ENCODE measurements around the gene VGF. TPM values are rescaled to one million over a fixed set of nuclear protein-coding genes. Genes with fewer than 3 reads are reported as not detected.
A peak's percentile ranks its signal among the peaks of the same experiment; 100 is the strongest.
"Not testable (repeated sequence)": the region's sequence is repeated elsewhere in the genome, so short reads cannot be mapped to it uniquely, and the experiment has no call there.

Gene VGF
- total and polyA plus RNA-seq, 2 donors (not counting 3 experiments of a cell fraction or from before 2014, with no cell fraction given) = 0.03 TPM; not detected in 1

DNA sequence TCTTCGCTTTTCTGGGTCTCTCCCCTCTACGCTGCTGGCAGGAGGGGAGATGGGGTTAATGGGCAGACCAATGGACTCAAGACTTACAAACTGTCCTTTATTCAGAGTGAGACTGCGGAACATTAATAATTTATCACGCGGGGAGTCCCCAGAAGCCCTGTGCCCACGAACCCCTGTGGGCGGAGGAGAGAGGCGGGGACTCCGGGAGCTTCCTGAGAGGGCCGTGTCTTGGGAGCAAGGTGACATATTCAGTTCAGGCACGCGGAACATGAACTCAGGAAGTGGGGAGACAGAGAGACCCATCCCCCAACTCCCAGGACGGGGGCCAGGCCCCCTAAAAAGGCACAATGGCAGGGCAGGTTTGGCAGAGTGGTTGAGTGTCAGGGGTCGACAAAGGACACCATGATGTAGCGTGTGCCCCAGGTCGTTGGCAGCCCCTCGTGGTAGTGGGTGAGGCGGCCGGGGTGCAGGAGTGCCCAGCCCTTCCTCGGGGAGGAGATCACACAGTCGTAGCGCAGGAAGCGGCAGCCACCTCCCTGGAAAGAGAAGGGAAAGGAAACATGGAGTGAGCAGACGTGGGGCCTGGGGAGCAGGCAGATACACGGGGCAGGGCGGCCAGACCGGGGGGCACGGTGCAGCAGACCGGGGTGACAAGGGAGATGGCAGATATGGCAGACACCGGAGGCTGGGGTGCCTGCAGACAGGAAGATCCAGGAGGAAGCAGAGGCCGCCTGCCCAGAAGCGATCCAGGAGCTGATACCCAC, 40.7 kb upstream of the VGF start:
- Histone ChIP-seq H3K4me2 (ENCODE audit: insufficient read depth, low read length) (no peak overlapping the region), H3K9me3 (replicated peaks; ENCODE audit: control insufficient read depth, insufficient read depth, low read length) (no peaks in the 10 kb centered on the region), H3K4me1 (ENCODE audit: control insufficient read depth, extremely low read depth, insufficient read depth, low read length) (peaks cover 5% of the 10 kb centered on the region), H3K9ac (replicated peaks; ENCODE audit: extremely low read depth, insufficient read depth, low read length) (no peak overlapping the region), H4K20me1 (replicated peaks; ENCODE audit: control insufficient read depth, extremely low read depth, insufficient read depth, low read length) (no peaks in the 10 kb centered on the region), H3K27ac (ENCODE audit: insufficient read depth, low read depth, low read length) (no peak overlapping the region), H2AFZ (ENCODE audit: low read depth, low read length) (no peak overlapping the region), H3K9me1 (replicated peaks; ENCODE audit: control insufficient read depth, extremely low read depth, insufficient read depth, low read length) (no peaks in the 10 kb centered on the region), H3K79me2 (ENCODE audit: control insufficient read depth, insufficient read depth, low read length) (no peaks in the 10 kb centered on the region), H3K4me3 (replicated peaks in 1 of 3; ENCODE audit: insufficient read depth in 1 of 3, low read depth in 1 of 3, low read length in 3 of 3) (no peak overlapping the region), H3K36me3 (ENCODE audit: control insufficient read depth in 2 of 2, extremely low read depth in 1 of 2, insufficient read depth in 2 of 2, low read length in 2 of 2) (peaks cover 6 to 20% of the 10 kb centered on the region in 2 experiments), H3K27me3 (ENCODE audit: control insufficient read depth in 2 of 2, insufficient read depth in 2 of 2, low read length in 2 of 2) (peaks cover 19 to 21% of the 10 kb centered on the region in 2 experiments)
- FAIRE-seq (no peak), DNase-seq (ENCODE audit: low read depth, low spot score) (no peak)
- BruUV-seq (replicated peaks) = TSS peak; percentile 72
- ChIA-PET CTCF (interaction anchor here (5.2 kb wide), 1 partner anchor 13 kb away, joined by 38 read pairs; no protein-coding TSS in a partner anchor), POLR2A (no interaction called here)
- TF ChIP-seq GATA2 (IDR thresholded peaks at IDR 0.05; ENCODE audit: insufficient read depth, insufficient read length, low read depth, low read length) (no peak), JUN (IDR thresholded peaks at IDR 0.05; ENCODE audit: borderline replicate concordance, insufficient read depth, insufficient read length, low read depth) (no peak), POLR2AphosphoS5 (IDR thresholded peaks at IDR 0.05; ENCODE audit: insufficient read depth, low read depth, low read length) (no peak), FOS (IDR thresholded peaks at IDR 0.05; ENCODE audit: borderline replicate concordance, insufficient read depth, low read length) (no peak), POLR2A (IDR thresholded peaks at IDR 0.05; ENCODE audit: low read depth, low read length) (no peak), MYC (IDR thresholded peaks at IDR 0.05; ENCODE audit: low read depth, low read length) (no peak), EZH2 (IDR thresholded peaks at IDR 0.05; ENCODE audit: borderline replicate concordance, low read depth, low read length, severe bottlenecking) (no peak)
- TF ChIP-seq, protein P1, sequence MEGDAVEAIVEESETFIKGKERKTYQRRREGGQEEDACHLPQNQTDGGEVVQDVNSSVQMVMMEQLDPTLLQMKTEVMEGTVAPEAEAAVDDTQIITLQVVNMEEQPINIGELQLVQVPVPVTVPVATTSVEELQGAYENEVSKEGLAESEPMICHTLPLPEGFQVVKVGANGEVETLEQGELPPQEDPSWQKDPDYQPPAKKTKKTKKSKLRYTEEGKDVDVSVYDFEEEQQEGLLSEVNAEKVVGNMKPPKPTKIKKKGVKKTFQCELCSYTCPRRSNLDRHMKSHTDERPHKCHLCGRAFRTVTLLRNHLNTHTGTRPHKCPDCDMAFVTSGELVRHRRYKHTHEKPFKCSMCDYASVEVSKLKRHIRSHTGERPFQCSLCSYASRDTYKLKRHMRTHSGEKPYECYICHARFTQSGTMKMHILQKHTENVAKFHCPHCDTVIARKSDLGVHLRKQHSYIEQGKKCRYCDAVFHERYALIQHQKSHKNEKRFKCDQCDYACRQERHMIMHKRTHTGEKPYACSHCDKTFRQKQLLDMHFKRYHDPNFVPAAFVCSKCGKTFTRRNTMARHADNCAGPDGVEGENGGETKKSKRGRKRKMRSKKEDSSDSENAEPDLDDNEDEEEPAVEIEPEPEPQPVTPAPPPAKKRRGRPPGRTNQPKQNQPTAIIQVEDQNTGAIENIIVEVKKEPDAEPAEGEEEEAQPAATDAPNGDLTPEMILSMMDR (IDR thresholded peaks at IDR 0.05; ENCODE audit: extremely low read depth in 1 of 2, insufficient read depth in 1 of 2, low read depth in 1 of 2, low read length in 2 of 2) = no peak
- TF ChIP-seq, protein P2, sequence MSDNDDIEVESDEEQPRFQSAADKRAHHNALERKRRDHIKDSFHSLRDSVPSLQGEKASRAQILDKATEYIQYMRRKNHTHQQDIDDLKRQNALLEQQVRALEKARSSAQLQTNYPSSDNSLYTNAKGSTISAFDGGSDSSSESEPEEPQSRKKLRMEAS (IDR thresholded peaks at IDR 0.05; ENCODE audit: insufficient read depth, insufficient read length) = no peak
- dilution Hi-C loops (cut with MboI; ENCODE audit: extremely low pct_ligation_motif_present, low sequenced_read_pairs) (no loop called here), intact Hi-C loops (cut with micrococcal nuclease) (no loop called here)

DNA sequence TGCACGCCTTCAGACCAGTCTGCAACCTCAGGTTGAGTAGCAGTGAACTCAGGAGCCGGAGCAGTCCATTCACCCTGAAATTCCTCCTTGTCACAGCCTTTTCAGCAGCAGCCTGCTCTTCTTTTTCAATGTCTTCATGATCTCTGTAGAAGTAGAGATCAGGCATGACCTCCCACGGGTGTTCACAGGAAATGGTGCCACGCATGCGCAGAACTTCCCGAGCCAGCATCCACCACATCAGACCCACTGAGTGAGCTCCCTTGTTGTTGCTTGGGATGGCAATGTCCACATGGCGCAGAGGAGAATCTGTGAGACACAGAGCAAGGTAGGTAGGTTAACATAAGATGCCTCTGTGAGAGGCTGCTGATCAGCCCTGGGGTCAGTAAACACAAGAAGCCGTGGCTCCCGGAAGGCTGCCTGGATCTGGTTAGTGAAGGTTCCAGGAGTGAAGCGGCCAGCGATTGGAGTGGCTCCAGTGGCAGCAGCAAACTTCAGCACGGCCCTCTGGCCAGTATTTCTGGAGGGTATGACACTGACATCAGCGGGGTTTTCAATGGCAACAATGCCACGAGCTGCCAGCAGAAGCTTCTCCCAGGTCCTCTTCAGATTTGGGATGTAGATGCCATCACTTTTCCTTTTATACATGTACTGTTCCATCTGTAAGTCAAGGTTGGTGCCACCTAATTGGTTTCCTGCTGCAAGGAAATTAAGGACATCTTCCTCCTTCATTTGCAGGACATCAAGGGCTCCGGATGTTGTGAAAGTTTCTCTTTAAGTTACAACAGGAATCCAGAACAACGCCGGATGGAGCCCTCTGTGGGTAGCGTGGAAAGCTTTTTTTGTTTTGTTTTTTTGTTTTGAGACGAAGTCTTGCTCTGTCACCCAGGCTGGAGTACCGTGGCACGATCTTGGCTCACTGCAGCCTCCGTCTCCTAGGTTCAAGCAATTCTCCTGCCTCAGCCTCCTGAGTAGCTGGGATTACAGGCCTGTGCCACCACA, 38.7 kb upstream of the VGF start:
- BruUV-seq (replicated peaks); H4K20me1 ChIP-seq (replicated peaks; ENCODE audit: control insufficient read depth, extremely low read depth, insufficient read depth, low read length); intact Hi-C loops (cut with micrococcal nuclease); dilution Hi-C loops (cut with MboI; ENCODE audit: extremely low pct_ligation_motif_present, low sequenced_read_pairs); POLR2A ChIA-PET; H3K4me1 ChIP-seq (ENCODE audit: control insufficient read depth, extremely low read depth, insufficient read depth, low read length); H3K4me3 ChIP-seq (replicated peaks in 1 of 3; ENCODE audit: insufficient read depth in 1 of 3, low read depth in 1 of 3, low read length in 3 of 3); H3K79me2 ChIP-seq (ENCODE audit: control insufficient read depth, insufficient read depth, low read length); H3K9me1 ChIP-seq (replicated peaks; ENCODE audit: control insufficient read depth, extremely low read depth, insufficient read depth, low read length); DNase-seq (ENCODE audit: low read depth, low spot score); FAIRE-seq; H3K4me2 ChIP-seq (ENCODE audit: insufficient read depth, low read length); H3K27ac ChIP-seq (ENCODE audit: insufficient read depth, low read depth, low read length); H2AFZ ChIP-seq (ENCODE audit: low read depth, low read length); H3K9me3 ChIP-seq (replicated peaks; ENCODE audit: control insufficient read depth, insufficient read depth, low read length); H3K9ac ChIP-seq (replicated peaks; ENCODE audit: extremely low read depth, insufficient read depth, low read length): not testable (repeated sequence)
- H3K27me3 ChIP-seq (ENCODE audit: control insufficient read depth in 2 of 2, insufficient read depth in 2 of 2, low read length in 2 of 2) = peaks cover 28 to 29% of the 10 kb centered on the region in 2 experiments
- CTCF ChIA-PET = interaction anchor here (1.6 to 5.2 kb wide), 4 partner anchors 9 to 60 kb away, joined by 5 to 38 read pairs (median 6); partner anchors contain the start of genes PLOD3 and ZNHIT1
- H3K36me3 ChIP-seq (ENCODE audit: control insufficient read depth in 2 of 2, extremely low read depth in 1 of 2, insufficient read depth in 2 of 2, low read length in 2 of 2) = peaks cover 3 to 13% of the 10 kb centered on the region in 2 experiments

Data from endothelial cell of umbilical vein (primary cell).